T-helper 9 cell (primary cell): Measurements from ENCODE around the gene MYMX.
"Not testable (repeated sequence)": the region's sequence is repeated elsewhere in the genome, so short reads cannot be mapped to it uniquely, and the experiment has no call there.

ENCODE experiments used
- DNase-seq: peaks from one replicate; pipeline ENCODE4 v3.0.0-alpha.2; 2020

Gene MYMX

DNA sequence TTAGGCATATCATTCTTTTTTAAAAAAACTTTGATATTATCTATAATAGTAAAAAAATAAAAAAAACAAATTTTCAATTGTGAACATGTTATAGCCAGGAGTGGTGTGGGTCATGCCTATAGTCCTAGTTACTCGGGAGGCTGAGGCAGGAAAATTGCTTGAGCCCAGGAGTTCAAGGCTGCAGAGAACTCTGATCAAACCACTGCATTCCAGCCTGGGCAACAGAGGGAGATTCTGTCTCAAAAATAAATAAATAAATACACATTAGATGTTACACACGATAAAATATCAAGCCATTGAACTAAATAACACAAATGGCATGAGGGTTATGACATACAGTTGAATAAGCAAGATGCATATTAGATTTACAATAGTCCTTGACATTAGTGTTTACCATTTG, 27.9 kb upstream of the MYMX start:
- DNase-seq, result no peak

- DNase-seq, result no peak
These were observed 27.5 kb upstream of the MYMX start for GRCh38 chr6:44189257-44189656.

- no peak for DNase-seq
These were observed 26.0 kb upstream of the MYMX start for GRCh38 chr6:44190715-44191114.

DNA sequence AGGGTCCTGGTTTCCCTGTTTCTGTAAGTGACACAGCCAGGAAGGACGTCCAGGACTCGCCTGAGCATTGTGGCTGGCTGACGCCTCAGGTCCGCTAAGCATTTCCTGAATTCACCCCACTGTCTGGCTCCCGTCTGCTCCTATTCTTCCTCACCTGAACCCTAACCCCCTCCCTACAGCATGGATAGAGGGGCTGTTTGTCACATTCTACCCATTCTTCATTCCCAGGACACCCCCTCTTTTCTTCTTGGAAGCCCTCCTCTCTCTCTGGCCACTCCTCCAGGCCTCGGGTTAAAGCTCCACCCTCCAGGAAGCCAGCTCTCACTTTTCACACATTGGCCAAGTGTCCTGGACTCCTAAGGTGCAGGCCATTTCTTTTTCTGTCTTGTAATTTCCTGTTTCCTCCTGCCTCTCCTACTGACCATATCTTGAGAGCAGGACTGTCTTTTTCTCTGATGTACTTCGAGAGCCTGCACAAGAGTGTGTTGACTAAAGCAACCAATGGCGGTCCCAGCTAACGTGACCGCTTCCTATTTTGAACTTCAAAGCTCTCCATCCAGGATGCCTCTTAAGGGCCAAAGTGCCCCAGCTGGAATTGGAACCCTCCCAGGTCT, 24.2 kb upstream of the MYMX start:
- no peak for DNase-seq

- no peak for DNase-seq
These were observed 23.3 kb upstream of the MYMX start for GRCh38 chr6:44193307-44193910.

GRCh38 chr6:44194326-44194725, 22.4 kb upstream of the MYMX start:
- no peak for DNase-seq

- not testable (repeated sequence) for DNase-seq
These were observed 20.4 kb upstream of the MYMX start for GRCh38 chr6:44196351-44196750.

DNA sequence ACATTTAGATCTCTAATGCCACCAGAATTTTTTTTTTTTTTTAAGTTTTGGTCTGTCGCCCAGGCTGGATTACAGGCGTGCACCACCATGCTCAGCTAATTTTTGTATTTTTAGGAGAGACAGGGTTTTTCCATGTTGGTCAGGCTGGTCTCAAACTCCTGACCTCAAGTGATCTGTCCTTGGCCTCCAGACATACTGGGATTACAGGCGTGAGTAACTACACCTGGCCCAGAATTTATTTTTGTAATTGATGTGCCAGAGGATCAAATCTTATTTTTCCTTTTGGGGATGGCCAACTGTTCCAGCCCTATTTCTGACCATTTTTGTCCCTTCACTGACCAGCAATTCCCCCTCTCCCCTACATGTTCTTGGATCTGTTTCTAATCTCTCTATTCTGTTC, 18.0 kb upstream of the MYMX start:
- DNase-seq, result no peak

GRCh38 chr6:44199883-44200282, 16.8 kb upstream of the MYMX start:
- DNase-seq, result no peak

GRCh38 chr6:44201200-44201599, 15.5 kb upstream of the MYMX start:
- no peak for DNase-seq

- DNase-seq, result no peak
These were observed 15.0 kb upstream of the MYMX start for GRCh38 chr6:44201638-44202303.

DNA sequence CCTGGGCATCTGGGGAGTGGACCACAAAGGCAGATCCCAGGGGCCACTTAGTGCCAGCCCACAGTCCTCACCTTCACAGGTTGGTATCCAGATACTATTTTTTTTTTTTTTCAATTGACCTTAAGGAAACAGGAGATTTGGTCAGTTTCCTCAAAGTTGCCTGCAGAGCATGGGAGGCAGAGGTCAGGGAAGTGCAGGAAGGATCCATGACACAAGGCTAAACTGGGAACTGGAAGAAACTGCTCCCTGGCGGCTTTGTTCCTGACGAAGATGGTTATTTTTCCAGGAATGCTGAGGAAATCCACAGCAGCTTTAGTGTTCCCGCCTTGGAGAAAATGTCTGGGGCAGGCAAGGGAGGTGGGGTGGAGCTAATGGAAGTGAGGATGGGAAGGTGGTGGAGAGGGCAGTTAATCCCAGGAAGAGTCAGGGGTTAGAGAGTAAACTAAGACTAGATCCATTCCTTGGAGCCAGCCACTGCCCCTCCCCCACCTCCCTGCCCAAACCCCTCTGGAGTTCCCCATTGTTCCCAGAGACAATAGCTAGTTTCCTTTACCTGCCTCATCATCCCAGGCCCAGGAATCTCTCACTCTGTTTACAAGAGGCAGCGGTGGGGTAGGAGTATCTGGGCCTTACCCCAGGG, 14.3 kb upstream of the MYMX start:
- no peak for DNase-seq

GRCh38 chr6:44202972-44203750, 13.6 kb upstream of the MYMX start:
- no peak for DNase-seq

DNA sequence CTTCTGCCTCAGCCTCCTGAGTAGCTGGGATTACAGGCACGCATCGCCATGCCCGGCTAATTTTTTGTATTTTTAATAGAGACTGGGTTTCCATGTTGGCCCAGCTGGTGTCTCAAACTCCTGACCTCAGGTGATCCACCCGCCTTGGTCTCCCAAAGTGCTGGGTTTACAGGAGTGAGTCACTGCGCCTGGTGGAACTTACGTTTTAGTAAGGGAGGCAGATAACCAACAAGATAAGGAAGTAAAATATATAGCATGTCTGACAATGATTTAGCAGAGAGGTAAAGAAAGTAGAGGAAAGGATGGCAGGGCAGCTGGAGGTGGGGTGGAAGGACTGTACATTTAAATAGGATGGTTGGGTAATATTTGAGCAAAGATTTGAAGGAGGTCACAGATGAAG, 12.8 kb upstream of the MYMX start:
- DNase-seq, result no peak

DNA sequence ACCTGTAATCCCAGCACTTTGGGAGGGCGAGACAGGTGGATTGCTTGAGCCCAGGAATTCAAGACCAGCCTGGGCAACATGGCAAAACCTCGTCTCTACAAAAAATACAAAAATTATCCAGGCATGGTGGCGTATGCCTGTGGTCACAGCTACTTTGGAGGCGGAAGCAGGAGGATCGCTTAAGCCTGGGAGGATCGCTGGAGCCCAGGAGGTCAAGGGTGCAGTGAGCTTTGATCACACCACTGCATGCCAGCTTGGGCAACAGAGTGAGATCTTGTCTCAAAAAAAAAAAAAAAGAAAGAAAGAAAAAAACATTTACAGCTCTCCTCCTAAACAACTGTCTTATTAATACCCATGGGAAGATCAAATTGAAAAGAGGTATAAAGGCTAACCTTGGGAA, 8.8 kb upstream of the MYMX start:
- DNase-seq, result no peak

GRCh38 chr6:44211284-44211683, 5.4 kb upstream of the MYMX start:
- no peak for DNase-seq

- DNase-seq, result no peak
These were observed 2.4 kb upstream of the MYMX start for GRCh38 chr6:44214307-44214706.

DNA sequence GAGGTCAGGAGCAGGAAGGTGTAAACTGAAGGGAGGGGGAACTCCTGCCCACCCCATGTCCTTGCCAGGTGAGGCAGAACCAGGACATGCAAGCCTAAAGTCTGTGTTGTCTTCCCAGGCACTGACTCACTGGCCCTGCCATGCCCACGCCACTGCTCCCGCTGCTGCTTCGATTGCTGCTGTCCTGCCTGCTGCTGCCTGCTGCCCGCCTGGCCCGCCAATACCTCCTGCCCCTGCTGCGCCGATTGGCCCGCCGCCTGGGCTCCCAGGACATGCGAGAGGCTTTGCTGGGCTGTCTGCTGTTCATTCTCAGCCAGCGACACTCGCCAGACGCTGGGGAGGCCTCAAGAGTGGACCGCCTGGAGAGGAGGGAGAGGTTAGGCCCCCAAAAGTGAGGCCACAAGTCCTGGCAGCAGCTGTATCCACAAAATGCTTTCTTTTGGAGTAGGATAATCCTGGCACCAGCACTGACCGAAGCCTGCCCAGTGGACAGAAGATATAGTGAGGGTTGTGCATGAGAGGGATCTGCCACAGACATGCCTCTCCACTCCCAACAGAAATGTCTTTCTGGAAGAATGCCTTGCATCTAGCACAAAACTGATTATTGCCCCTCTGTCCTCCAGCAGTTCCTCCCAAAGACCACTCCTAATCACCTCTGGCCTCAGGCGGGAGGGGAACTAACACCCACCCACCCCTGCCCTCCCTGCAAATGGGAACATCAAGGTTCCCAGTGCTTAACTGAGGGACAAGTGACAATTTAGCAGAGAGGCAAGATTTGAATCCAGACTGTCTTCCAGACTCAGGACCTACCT, 812 bp downstream of the MYMX start:
- no peak for DNase-seq

GRCh38 chr6:44219053-44219814, 2.5 kb downstream of the MYMX start:
- no peak for DNase-seq

DNA sequence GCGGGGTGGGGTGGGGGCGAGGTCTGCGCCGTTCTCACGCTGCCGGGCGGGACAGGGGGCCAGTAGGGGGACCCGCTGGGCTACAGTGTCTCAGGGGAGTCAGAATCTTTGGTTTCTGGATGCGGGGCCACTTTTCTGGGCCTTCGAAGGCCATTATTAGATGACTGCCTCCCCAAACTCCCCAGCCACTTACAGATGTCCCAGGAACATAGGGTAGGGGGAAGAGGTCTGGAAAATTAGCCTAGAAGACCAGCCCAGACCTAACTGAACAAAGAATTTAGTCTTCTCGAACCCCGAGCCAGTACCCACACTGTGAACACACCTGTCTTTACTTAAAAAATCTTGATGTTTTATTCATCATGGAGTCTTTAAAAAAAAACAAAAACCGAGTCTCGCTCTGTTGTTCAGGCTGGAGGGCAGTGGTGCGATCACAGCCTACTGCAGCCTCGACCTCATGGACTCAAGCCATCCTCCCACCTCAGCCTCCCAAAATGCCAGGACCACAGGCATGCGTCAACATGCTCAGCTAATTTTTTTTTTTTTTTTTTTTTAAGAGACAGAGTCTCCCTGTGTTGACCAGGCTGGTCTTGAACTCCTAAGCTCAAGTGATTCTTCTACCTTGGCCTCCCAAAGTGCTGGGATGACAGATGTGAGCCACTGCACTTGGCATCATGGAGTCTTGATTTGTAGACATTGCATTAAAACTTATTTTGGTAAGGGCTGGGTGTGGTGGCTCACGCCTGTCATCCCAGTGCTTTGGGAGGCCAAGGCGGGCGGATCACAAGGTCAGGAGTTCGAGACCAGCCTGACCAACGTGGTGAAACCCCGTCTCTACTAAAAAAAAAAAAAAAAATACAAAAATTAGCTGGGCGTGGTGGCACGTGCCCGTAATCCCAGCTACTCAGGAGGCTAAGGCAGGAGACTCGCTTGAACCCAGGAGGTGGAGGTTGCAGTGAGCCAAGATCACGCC, 3.4 kb downstream of the MYMX start:
- DNase-seq, result no peak
